IPS DF 4.7 (cell line): Measurements from ENCODE around the gene NSMCE4A.
A peak's percentile ranks its signal among the peaks of the same experiment; 100 is the strongest.
"Not testable (repeated sequence)": the region's sequence is repeated elsewhere in the genome, so short reads cannot be mapped to it uniquely, and the experiment has no call there.

Source experiments
- DNase-seq: peaks from one replicate; pipeline ENCODE4 v3.0.0-alpha.2; 2013; ENCODE audit warnings: low spot score; ENCODE audit errors: extremely low read depth

The NSMCE4A gene

GRCh38 chr10:121936295-121936694, 38.7 kb downstream of the NSMCE4A start:
- no peak for DNase-seq

DNA sequence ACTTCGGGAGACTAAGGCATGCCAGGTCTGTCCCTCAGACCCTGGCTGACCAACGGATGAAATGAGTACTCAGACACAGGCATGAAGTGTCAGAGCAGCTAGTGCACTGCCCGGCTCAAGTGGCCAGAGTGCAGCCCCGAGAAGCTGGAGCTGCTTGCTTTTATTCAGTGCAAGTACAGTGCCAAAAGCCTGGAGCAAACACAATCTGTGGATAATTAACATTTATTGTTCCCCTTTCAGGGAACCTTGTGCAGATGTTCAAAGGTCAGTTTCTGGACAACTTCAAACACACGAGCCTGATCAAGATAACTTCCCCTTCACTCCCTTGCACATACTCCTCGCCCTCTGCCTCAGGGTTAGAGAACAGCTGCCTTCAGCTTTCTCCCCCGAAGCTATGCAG, 39.3 kb downstream of the NSMCE4A start:
- no peak for DNase-seq

DNA sequence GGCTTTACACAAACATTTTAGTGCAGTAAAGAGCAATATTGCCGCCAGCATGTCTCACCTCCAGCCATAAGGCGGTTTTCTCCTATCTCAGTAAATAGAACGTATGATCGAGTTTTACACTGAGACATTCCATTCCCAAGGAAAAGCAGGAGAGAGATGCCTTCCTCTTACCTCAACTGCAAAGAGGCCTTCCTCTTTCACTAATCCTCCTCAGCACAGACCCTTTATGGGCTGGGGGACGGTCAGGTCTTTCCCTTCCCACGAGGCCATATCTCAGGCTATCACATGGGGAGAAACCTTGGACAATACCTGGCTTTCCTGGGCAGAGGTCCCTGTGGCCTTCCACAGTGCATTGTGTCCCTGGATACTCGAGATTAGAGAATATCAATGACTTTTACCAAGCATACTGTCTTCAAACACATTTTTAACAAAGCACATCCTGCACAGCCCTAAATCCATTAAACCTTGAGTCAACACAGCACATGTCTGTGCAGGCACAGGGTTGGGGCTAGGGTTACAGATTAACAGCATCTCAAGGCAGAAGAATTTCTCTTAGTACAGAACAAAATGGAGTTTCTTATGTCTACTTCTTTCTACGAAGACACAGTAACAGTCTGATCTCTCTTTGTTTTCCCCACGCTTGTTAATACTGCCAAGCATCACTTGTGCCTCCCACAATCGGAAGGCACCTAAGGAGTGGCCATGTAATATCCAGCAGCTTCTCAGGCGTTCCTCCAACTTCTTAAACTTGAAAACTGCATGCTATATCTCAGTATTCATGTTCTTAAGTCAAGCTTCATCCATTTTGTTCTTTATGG, 44.5 kb downstream of the NSMCE4A start:
- not testable (repeated sequence) for DNase-seq

DNA sequence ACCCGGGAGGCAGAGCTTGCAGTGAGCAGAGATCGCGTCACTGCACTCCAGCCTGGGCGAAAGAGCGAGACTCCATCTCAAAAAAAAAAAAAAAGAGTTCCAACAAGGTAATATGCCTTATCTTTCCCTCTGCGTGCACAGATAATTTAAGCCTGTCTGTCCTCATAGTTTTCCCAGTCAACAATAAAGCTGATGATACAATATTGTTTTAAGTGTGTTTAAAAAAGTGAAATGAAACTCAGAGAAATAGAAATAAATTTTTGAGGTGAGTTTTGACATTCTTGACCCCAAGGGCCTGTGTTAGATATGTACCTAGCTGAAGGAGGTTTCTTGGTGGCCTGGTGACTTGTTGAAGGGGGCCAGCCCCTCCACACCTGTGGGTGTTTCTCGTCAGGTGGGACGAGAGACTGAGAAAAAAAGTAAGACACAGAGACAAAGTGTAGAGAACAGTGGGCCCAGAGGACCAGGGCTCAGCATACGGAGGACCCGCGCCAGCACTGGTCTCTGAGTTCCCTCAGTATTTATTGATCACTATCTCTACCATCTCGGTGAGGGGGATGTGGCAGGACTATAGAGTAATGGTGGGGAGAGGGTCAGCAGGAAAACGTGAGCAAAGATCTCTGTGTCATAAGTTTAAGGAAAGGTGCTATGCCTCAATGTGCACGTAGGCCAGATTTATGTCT, 45.3 kb downstream of the NSMCE4A start:
- not testable (repeated sequence) for DNase-seq

GRCh38 chr10:121928528-121928884, 46.5 kb downstream of the NSMCE4A start:
- DNase-seq = no peak

GRCh38 chr10:121927841-121928527, 47.0 kb downstream of the NSMCE4A start, which contains the start of gene ATE1:
ATE1 (minus strand) TSS chr10:121928031; CDS start chr10:121927949, 82 bp downstream.
- DNase-seq = peak; percentile 56

DNA sequence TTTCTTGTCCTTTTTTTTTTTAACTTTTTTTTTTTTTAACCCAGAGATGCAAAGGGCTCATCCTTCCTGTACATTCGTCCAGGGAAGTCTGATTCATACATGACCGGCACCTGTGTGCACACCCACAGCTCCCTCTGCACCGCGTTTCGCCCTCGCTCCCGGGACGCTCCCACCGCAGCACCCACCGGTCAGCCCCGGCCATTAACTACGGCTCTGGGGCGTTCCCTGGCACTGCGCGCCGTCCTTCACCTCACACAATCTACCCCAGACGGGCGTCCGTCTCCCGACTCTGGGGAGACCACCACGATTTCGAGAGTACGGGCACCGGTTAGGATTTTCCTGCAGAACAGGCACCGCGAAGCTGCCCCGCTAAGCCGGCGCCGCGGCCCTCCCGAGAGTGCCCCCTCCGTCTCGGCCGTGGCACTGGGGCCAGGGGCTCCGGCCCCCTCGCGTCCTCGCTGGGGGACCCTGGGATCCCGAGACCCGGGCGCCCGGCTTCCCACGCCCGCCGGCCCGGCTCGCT, 47.6 kb downstream of the NSMCE4A start:
- DNase-seq = no peak

DNA sequence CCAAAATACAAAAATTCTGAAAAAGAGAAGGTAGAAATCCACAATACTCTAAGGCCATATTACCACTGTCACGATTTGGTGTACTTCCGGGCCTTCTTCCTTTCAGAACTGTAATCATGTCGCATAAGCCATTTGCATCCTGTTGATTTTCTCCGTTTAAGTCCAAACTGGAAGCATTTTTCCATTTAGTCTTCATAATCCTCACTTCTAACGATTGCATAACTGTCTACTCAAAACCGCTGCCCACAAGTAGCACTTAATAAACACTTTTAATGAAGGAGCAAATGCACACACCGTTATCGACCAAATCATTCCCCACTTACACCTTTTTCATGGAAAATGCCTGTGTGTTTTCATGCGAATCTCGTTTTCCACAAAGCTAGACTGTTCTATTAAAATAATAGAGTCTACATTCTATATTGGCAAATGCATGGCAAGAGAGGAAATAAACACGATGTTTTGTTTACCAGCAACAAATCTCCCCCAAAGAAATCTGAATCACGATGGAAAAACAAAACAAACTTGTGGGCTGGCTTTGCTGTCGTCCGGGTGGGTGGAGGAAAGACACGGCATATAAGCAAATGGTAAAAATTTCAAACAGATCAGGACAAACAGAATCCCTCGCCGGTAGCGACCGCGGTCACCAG, 48.2 kb downstream of the NSMCE4A start:
- no peak for DNase-seq

DNA sequence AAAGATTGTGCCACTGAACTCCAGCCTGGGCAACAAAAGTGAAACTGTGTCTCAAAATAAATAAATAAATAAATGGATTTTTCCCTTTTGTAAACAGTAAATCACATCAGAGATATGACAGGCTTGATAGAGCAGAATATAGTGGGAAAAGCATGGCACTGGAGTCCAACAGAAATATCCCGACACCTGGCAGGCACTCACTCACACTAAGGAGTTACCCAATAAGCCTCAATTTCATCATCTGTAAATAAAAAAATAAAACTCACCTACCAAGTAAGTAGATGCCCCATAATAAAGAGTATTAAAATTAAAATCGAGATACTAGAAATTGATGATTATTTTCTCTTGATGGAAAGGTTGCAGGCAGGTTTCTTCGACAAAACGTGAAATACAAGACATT, 48.9 kb downstream of the NSMCE4A start:
- no peak for DNase-seq

- no peak for DNase-seq
These were observed 53.6 kb downstream of the NSMCE4A start for GRCh38 chr10:121921238-121921931.

DNA sequence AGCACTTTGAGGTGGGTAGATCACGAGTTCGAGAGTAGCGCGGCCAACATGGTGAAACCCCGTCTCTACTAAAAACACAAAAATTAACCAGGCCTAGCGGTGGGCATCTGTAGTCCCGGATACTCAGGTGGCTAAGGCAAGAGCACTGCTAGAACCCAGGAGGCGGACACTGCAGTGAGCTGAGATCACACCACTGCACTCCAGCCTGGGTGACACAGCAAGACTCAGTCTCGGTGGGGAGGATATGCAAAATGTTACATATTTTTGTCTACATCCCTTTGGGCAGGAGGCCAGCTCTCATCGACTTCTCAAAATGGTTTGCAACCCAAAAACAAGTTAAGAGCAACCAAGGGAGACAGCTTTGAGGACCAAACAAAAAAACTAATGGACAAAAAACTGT, 55.4 kb downstream of the NSMCE4A start:
- no peak for DNase-seq

- DNase-seq = not testable (repeated sequence)
These were observed 56.2 kb downstream of the NSMCE4A start for GRCh38 chr10:121918800-121919199.

- DNase-seq = no peak
These were observed 60.4 kb downstream of the NSMCE4A start for GRCh38 chr10:121914661-121915060.

GRCh38 chr10:121911421-121911697, 63.7 kb downstream of the NSMCE4A start:
- DNase-seq = no peak

- no peak for DNase-seq
These were observed 64.2 kb downstream of the NSMCE4A start for GRCh38 chr10:121910673-121911420.
